Activated CD8-positive, alpha-beta T cell treated with anti-CD3 and anti-CD28 coated beads for 36 hours (primary cell): ENCODE data around the gene NDRG2. TPM values are rescaled to one million over a fixed set of nuclear protein-coding genes. Genes with fewer than 3 reads are reported as not detected.

Experiments used
- ATAC-seq: fragments of 200-7000 bp; cut with Tn5 transposase; one replicate; pipeline ENCODE4 v1.10.0; 2021; ENCODE audit warnings: mild to moderate bottlenecking, moderate library complexity
- CTCF ChIA-PET: fragments of 350-600 bp; sonication (Branson Sonifier 250); formaldehyde crosslinking; loops from one replicate; lab custom pipeline; 2021; ENCODE audit warnings: antibody characterized with exemption; lab: Charles Lee
- POLR2A ChIA-PET: fragments of 350-600 bp; sonication (Branson Sonifier 250); formaldehyde crosslinking; loops from one replicate; lab custom pipeline; 2021; ENCODE audit warnings: antibody characterized with exemption; lab: Charles Lee
- DNase-seq: peaks from one replicate; pipeline ENCODE4 v3.0.0-alpha.2; 2020
- H3K27ac Mint-ChIP-seq: one replicate; pipeline ENCODE4 v1.8.0; 2021; ENCODE audit warnings: mild to moderate bottlenecking, mixed read lengths
- H3K27me3 Mint-ChIP-seq: one replicate; pipeline ENCODE4 v1.8.0; 2021; ENCODE audit warnings: mixed read lengths
- H3K36me3 Mint-ChIP-seq: one replicate; pipeline ENCODE4 v1.8.0; 2021; ENCODE audit warnings: low read depth, mixed read lengths
- H3K4me1 Mint-ChIP-seq: one replicate; pipeline ENCODE4 v1.8.0; 2021; ENCODE audit warnings: low read depth, mixed read lengths
- H3K4me3 Mint-ChIP-seq: one replicate; pipeline ENCODE4 v1.8.0; 2021; ENCODE audit warnings: mild to moderate bottlenecking, moderate library complexity, mixed read lengths
- H3K9me3 Mint-ChIP-seq: one replicate; pipeline ENCODE4 v1.8.0; 2021; ENCODE audit warnings: mixed read lengths
- intact Hi-C: fragments of 100-400 bp; cut with micrococcal nuclease; formaldehyde crosslinking; loops from one replicate; pipeline ENCODE4 v1.10.0; 2022
- total RNA-seq, 2 experiments: library from RNA; stranded (reverse); gene quantifications; one replicate each; pipeline ENCODE4 v1.2.3, GENCODE V29; 2021
- TF ChIP-seq, protein P1 (sequence below): fragments of 200-600 bp; IDR thresholded peaks from one replicate; pipeline ENCODE4 v1.8.0; 2022; ENCODE audit warnings: antibody characterized with exemption, mild to moderate bottlenecking

NDRG2 gene
- total RNA-seq, 2 experiments from 2014 or later, result 4.3 to 5.3 TPM

DNA sequence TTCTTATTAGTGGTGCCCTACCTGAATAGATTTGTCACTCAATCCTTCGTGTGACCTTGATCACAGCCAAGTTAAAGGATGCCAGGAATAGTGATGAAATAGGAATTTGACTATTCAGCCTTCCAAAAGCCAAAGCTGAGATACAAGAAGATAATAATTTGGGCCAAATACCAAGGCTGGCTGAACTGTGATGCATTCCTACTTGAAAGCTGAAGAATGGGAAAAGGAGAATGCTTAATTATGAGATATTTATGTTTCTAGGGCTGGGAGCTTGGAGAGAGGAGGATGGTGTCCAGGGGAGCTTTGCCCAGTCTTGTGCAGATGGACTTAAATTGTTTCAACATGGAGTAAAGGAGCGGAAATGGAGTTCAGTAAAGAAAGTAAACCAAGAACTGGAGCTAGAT lies 22.5 kb upstream of the NDRG2 start:
- DNase-seq (no peak), ATAC-seq (no peak)
- H3K4me3 Mint-ChIP-seq, result no peak overlapping the region
- no peaks in the 10 kb centered on the region for H3K9me3 Mint-ChIP-seq
- POLR2A ChIA-PET, result interaction anchor here (0.9 kb wide), 1 partner anchor 32 kb away, joined by 3 read pairs; no protein-coding TSS in a partner anchor
- CTCF ChIA-PET, result interaction anchor here (0.9 to 7.3 kb wide), 13 partner anchors 12 to 77 kb away, joined by 3 to 47 read pairs (median 4); no protein-coding TSS in a partner anchor
- peaks cover 5% of the 10 kb centered on the region for H3K27me3 Mint-ChIP-seq
- no peaks in the 10 kb centered on the region for H3K36me3 Mint-ChIP-seq
- TF ChIP-seq, protein P1, sequence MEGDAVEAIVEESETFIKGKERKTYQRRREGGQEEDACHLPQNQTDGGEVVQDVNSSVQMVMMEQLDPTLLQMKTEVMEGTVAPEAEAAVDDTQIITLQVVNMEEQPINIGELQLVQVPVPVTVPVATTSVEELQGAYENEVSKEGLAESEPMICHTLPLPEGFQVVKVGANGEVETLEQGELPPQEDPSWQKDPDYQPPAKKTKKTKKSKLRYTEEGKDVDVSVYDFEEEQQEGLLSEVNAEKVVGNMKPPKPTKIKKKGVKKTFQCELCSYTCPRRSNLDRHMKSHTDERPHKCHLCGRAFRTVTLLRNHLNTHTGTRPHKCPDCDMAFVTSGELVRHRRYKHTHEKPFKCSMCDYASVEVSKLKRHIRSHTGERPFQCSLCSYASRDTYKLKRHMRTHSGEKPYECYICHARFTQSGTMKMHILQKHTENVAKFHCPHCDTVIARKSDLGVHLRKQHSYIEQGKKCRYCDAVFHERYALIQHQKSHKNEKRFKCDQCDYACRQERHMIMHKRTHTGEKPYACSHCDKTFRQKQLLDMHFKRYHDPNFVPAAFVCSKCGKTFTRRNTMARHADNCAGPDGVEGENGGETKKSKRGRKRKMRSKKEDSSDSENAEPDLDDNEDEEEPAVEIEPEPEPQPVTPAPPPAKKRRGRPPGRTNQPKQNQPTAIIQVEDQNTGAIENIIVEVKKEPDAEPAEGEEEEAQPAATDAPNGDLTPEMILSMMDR, result no peak
- no peak overlapping the region for H3K27ac Mint-ChIP-seq
- peaks cover 4% of the 10 kb centered on the region for H3K4me1 Mint-ChIP-seq
- intact Hi-C loops, result no loop called here

DNA sequence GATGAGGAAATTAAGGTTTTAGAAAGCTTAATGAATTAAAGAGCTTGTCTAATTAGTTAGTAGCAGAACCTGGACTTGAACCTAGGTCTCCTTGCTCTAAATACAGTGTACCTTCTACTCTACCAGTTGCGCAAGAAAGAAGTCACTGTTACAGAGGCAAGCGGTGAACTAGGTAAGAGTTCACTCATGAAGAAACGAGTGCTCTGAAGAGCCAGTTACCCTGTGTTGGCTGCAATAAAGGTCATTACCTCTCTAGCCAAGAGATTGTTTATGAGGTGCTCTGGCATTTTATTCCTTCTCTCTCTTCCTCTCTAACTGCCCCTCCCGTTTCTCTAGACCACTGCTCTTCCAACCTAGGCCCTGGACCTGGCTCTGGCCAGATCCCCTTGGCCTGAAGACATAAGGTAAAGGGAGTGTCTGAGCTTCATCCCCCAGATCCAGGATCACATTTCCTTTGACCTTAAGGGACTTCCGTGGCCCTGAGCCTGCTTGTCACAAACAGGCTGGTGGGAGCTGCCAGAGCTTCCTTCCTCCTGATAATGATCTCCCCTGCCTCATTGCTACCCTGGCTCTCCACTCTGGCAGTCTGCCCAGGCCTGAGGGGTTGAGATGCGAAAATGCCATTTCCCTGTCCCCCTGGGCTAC lies 19.2 kb upstream of the NDRG2 start:
- POLR2A ChIA-PET, result interaction anchor here (0.5 kb wide), 1 partner anchor 576 kb away, joined by 5 read pairs; no protein-coding TSS in a partner anchor
- DNase-seq (no peak), ATAC-seq (no peak)
- Mint-ChIP-seq H3K27me3 (peaks cover 5% of the 10 kb centered on the region), H3K27ac (no peak overlapping the region), H3K4me3 (no peak overlapping the region), H3K36me3 (no peaks in the 10 kb centered on the region), H3K9me3 (no peaks in the 10 kb centered on the region), H3K4me1 (peaks cover 4% of the 10 kb centered on the region)
- TF ChIP-seq, protein P1, result no peak
- CTCF ChIA-PET, result interaction anchor here (0.7 to 7.0 kb wide), 7 partner anchors 11 to 73 kb away, joined by 3 to 218 read pairs (median 4); no protein-coding TSS in a partner anchor
- intact Hi-C loops, result no loop called here

DNA sequence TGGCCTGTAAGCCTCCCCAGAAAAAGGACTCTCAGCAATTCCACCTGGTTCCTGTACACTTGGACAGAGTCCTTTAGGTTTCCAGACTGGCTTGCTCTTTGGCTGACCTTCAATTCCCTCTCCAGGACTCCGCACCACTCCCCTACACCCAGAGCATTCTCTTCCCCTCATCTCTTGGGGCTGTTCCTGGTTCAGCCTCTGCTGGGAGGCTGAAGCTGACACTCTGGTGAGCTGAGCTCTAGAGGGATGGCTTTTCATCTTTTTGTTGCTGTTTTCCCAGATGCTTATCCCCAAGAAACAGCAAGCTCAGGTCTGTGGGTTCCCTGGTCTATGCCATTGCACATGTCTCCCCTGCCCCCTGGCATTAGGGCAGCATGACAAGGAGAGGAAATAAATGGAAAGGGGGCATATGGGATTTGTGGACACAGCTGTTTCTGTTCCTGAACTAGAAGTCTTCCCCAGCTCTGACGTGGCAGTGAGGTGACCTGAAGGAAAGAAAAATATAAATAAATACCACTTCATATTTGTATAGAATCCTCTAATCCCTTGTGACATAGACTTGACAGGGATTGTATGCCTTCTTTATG lies 18.6 kb upstream of the NDRG2 start:
- H3K36me3 Mint-ChIP-seq, result no peaks in the 10 kb centered on the region
- no peak overlapping the region for H3K27ac Mint-ChIP-seq
- H3K4me1 Mint-ChIP-seq, result peaks cover 4% of the 10 kb centered on the region
- intact Hi-C loops, result no loop called here
- DNase-seq (no peak), ATAC-seq (no peak)
- ChIA-PET POLR2A (no interaction called here), CTCF (interaction anchor here (0.7 to 7.0 kb wide), 9 partner anchors 10 to 72 kb away, joined by 3 to 218 read pairs (median 4); no protein-coding TSS in a partner anchor)
- TF ChIP-seq, protein P1, result no peak
- peaks cover 5% of the 10 kb centered on the region for H3K27me3 Mint-ChIP-seq
- H3K4me3 Mint-ChIP-seq, result no peak overlapping the region
- no peaks in the 10 kb centered on the region for H3K9me3 Mint-ChIP-seq

DNA sequence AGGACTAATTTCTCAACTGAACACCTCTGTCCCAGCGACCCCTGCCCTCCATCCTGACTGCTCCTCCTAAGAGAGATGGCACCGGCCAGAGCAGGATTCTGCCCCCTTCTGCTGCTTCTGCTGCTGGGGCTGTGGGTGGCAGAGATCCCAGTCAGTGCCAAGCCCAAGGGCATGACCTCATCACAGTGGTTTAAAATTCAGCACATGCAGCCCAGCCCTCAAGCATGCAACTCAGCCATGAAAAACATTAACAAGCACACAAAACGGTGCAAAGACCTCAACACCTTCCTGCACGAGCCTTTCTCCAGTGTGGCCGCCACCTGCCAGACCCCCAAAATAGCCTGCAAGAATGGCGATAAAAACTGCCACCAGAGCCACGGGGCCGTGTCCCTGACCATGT lies 18.1 kb upstream of the NDRG2 start:
- CTCF ChIA-PET, result interaction anchor here (0.9 to 7.0 kb wide), 6 partner anchors 10 to 72 kb away, joined by 3 to 218 read pairs (median 4); no protein-coding TSS in a partner anchor
- Mint-ChIP-seq H3K9me3 (no peaks in the 10 kb centered on the region), H3K27me3 (peaks cover 5% of the 10 kb centered on the region), H3K27ac (no peak overlapping the region), H3K4me1 (peaks cover 4% of the 10 kb centered on the region), H3K36me3 (no peaks in the 10 kb centered on the region), H3K4me3 (no peak overlapping the region)
- POLR2A ChIA-PET, result no interaction called here
- TF ChIP-seq, protein P1, result no peak
- intact Hi-C loops, result no loop called here
- no peak for ATAC-seq
- no peak for DNase-seq
